Measurements from ENCODE around the gene UGT3A2.
A peak's percentile ranks its signal among the peaks of the same experiment; 100 is the strongest.

The UGT3A2 gene

GRCh38 chr5:36033486-36033885, 33.2 kb downstream of the UGT3A2 start:
- no peaks in the 10 kb centered on the region for H3K36me3 ChIP-seq (ENCODE audit: control insufficient read depth, insufficient read depth, low read length)
- H3K79me2 ChIP-seq: no peaks in the 10 kb centered on the region
- H3K4me2 ChIP-seq (ENCODE audit: low read length): no peak overlapping the region
- H2AFZ ChIP-seq: peak overlapping the region; percentile 34
- peak overlapping the region; percentile 16 for H3K27ac ChIP-seq
- peaks cover 14% of the 10 kb centered on the region for H3K4me1 ChIP-seq
- no peak overlapping the region for H3K4me3 ChIP-seq (ENCODE audit: low read depth, low read length)
- H3K9ac ChIP-seq: no peak overlapping the region
- H3K27me3 ChIP-seq (ENCODE audit: control insufficient read depth, insufficient read depth, low read length): no peaks in the 10 kb centered on the region
- no peak for TF ChIP-seq CTCF (IDR thresholded peaks at IDR 0.05)
- no peaks in the 10 kb centered on the region for H3K9me3 ChIP-seq (ENCODE audit: control insufficient read depth, low read length)

GRCh38 chr5:36033047-36033446, 33.6 kb downstream of the UGT3A2 start:
- H3K79me2 ChIP-seq: no peaks in the 10 kb centered on the region
- H3K4me3 ChIP-seq (ENCODE audit: low read depth, low read length): no peak overlapping the region
- no peaks in the 10 kb centered on the region for H3K9me3 ChIP-seq (ENCODE audit: control insufficient read depth, low read length)
- H3K9ac ChIP-seq: no peak overlapping the region
- peak overlapping the region; percentile 16 for H3K27ac ChIP-seq
- no peaks in the 10 kb centered on the region for H3K27me3 ChIP-seq (ENCODE audit: control insufficient read depth, insufficient read depth, low read length)
- no peak for TF ChIP-seq CTCF (IDR thresholded peaks at IDR 0.05)
- no peaks in the 10 kb centered on the region for H3K36me3 ChIP-seq (ENCODE audit: control insufficient read depth, insufficient read depth, low read length)
- H3K4me2 ChIP-seq (ENCODE audit: low read length): no peak overlapping the region
- peak overlapping the region; percentile 55 for H2AFZ ChIP-seq
- peaks cover 14% of the 10 kb centered on the region for H3K4me1 ChIP-seq

GRCh38 chr5:36031223-36031622, 35.5 kb downstream of the UGT3A2 start:
- Histone ChIP-seq H3K4me3 (ENCODE audit: low read depth, low read length) (no peak overlapping the region), H3K79me2 (no peaks in the 10 kb centered on the region)
- no peak for TF ChIP-seq CTCF (IDR thresholded peaks at IDR 0.05)

GRCh38 chr5:36029914-36030313, 36.8 kb downstream of the UGT3A2 start:
- H3K27me3 ChIP-seq (ENCODE audit: control insufficient read depth, insufficient read depth, low read length): no peaks in the 10 kb centered on the region
- no peak overlapping the region for H3K27ac ChIP-seq
- H3K4me2 ChIP-seq (ENCODE audit: low read length): no peak overlapping the region
- H3K4me1 ChIP-seq: peaks cover 14% of the 10 kb centered on the region
- no peak for TF ChIP-seq CTCF (IDR thresholded peaks at IDR 0.05)
- no peaks in the 10 kb centered on the region for H3K79me2 ChIP-seq
- H3K36me3 ChIP-seq (ENCODE audit: control insufficient read depth, insufficient read depth, low read length): no peaks in the 10 kb centered on the region
- no peaks in the 10 kb centered on the region for H3K9me3 ChIP-seq (ENCODE audit: control insufficient read depth, low read length)
- H2AFZ ChIP-seq: no peak overlapping the region
- no peak overlapping the region for H3K9ac ChIP-seq
- no peak overlapping the region for H3K4me3 ChIP-seq (ENCODE audit: low read depth, low read length)

More at GRCh38 chr5:36031223-36031622, 35.5 kb downstream of the UGT3A2 start:
- Histone ChIP-seq H2AFZ (no peak overlapping the region), H3K4me2 (ENCODE audit: low read length) (no peak overlapping the region), H3K36me3 (ENCODE audit: control insufficient read depth, insufficient read depth, low read length) (no peaks in the 10 kb centered on the region), H3K27me3 (ENCODE audit: control insufficient read depth, insufficient read depth, low read length) (no peaks in the 10 kb centered on the region), H3K9ac (no peak overlapping the region), H3K27ac (no peak overlapping the region), H3K9me3 (ENCODE audit: control insufficient read depth, low read length) (no peaks in the 10 kb centered on the region), H3K4me1 (peaks cover 14% of the 10 kb centered on the region)

GRCh38 chr5:36028816-36029465, 37.7 kb downstream of the UGT3A2 start:
- peaks cover 14% of the 10 kb centered on the region for H3K4me1 ChIP-seq
- no peak for TF ChIP-seq CTCF (IDR thresholded peaks at IDR 0.05)
- no peak overlapping the region for H3K27ac ChIP-seq
- no peak overlapping the region for H3K4me3 ChIP-seq (ENCODE audit: low read depth, low read length)
- H3K4me2 ChIP-seq (ENCODE audit: low read length): no peak overlapping the region
- no peaks in the 10 kb centered on the region for H3K9me3 ChIP-seq (ENCODE audit: control insufficient read depth, low read length)
- no peak overlapping the region for H2AFZ ChIP-seq
- H3K9ac ChIP-seq: no peak overlapping the region
- H3K36me3 ChIP-seq (ENCODE audit: control insufficient read depth, insufficient read depth, low read length): no peaks in the 10 kb centered on the region
- H3K79me2 ChIP-seq: no peaks in the 10 kb centered on the region
- H3K27me3 ChIP-seq (ENCODE audit: control insufficient read depth, insufficient read depth, low read length): no peaks in the 10 kb centered on the region

Data from parathyroid adenoma (tissue), 2 donors.